Measurements from ENCODE around the gene RSPH1. TPM values are rescaled to one million over a fixed set of nuclear protein-coding genes. Genes with fewer than 3 reads are reported as not detected.

Gene RSPH1
- total RNA-seq, 1 experiment from 2014 or later, result 0.31 TPM

DNA sequence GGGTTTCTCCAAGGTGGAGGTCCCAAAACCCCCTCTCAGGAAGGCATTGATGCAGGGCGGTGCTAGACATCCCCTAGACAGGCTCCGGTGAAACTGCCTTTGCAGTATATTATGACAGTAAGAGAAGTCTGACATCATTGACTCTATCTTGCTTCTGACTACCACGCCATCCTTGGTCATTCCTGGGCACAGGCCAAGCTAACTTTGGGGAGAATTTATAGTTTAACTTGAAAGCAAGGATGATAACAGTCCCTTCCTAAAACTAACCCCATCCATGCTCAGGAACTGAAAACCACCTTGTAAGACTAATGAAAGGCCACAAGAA, 30.3 kb downstream of the RSPH1 start:
- H4K91ac ChIP-seq (ENCODE audit: insufficient read length, low read depth, low read length), result no peak overlapping the region
- no peaks in the 10 kb centered on the region for H3K9me3 ChIP-seq (ENCODE audit: control insufficient read depth, low read depth, low read length)
- H2BK15ac ChIP-seq (ENCODE audit: low read depth, low read length), result no peak overlapping the region
- TF ChIP-seq, protein P1, sequence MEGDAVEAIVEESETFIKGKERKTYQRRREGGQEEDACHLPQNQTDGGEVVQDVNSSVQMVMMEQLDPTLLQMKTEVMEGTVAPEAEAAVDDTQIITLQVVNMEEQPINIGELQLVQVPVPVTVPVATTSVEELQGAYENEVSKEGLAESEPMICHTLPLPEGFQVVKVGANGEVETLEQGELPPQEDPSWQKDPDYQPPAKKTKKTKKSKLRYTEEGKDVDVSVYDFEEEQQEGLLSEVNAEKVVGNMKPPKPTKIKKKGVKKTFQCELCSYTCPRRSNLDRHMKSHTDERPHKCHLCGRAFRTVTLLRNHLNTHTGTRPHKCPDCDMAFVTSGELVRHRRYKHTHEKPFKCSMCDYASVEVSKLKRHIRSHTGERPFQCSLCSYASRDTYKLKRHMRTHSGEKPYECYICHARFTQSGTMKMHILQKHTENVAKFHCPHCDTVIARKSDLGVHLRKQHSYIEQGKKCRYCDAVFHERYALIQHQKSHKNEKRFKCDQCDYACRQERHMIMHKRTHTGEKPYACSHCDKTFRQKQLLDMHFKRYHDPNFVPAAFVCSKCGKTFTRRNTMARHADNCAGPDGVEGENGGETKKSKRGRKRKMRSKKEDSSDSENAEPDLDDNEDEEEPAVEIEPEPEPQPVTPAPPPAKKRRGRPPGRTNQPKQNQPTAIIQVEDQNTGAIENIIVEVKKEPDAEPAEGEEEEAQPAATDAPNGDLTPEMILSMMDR (conservative IDR thresholded peaks at IDR 0.05), result no peak
- no peak overlapping the region for H4K8ac ChIP-seq (replicated peaks; ENCODE audit: insufficient read length, low read depth, low read length)
- no peaks in the 10 kb centered on the region for H3K23me2 ChIP-seq (ENCODE audit: insufficient read length, low read depth, low read length, poor library complexity, severe bottlenecking)
- no peak overlapping the region for H2AFZ ChIP-seq (ENCODE audit: low read length)
- Mint-ChIP-seq H3K4me3 (no peak overlapping the region), H3K4me1 (peaks cover 54 to 59% of the 10 kb centered on the region in 2 experiments), H3K9me3 (no peaks in the 10 kb centered on the region), H3K27ac (peak overlapping the region in 2 of 3 experiments; percentile 8 to 78; a peak in 2 of 7 replicates), H3K27me3 (ENCODE audit: low read depth) (peaks cover 6% of the 10 kb centered on the region; the same call in 1 of the 2 replicates), H3K36me3 (ENCODE audit: insufficient read depth in 1 of 3, low read depth in 3 of 3) (no peaks in the 10 kb centered on the region; a peak in 1 of 7 replicates)
- peaks cover 11% of the 10 kb centered on the region; the same call in 1 of the 2 replicates for H3K4me1 ChIP-seq (ENCODE audit: insufficient read depth, low read length)
- H3K27me3 ChIP-seq (ENCODE audit: insufficient read depth, low read length), result no peaks in the 10 kb centered on the region
- no peaks in the 10 kb centered on the region for H4K20me1 ChIP-seq (ENCODE audit: control insufficient read depth, insufficient read depth, insufficient read length)
- no peak overlapping the region for H3K4ac ChIP-seq (ENCODE audit: low read depth, low read length)
- no peak overlapping the region for H3K23ac ChIP-seq (ENCODE audit: insufficient read length, low read depth, low read length)
- H3K9ac ChIP-seq (ENCODE audit: extremely low read depth, insufficient read length, low read length), result no peak overlapping the region
- H3K79me1 ChIP-seq (ENCODE audit: insufficient read depth, low read depth, low read length, poor library complexity, severe bottlenecking), result no peaks in the 10 kb centered on the region
- no peak overlapping the region for H3K27ac ChIP-seq (ENCODE audit: insufficient read length, low read depth, low read length)
- H3K4me2 ChIP-seq (ENCODE audit: insufficient read depth, insufficient read length, low read length), result no peak overlapping the region
- H3K18ac ChIP-seq (ENCODE audit: insufficient read length, low read depth, low read length), result no peak overlapping the region
- H3K79me2 ChIP-seq (ENCODE audit: insufficient read depth, low read length), result no peaks in the 10 kb centered on the region
- no CpG with 5 or more reads among the region's 3 CpGs for WGBS (ENCODE audit: extremely low coverage, insufficient read length, low lambda C conversion rate)
- no peak overlapping the region for H3K14ac ChIP-seq (ENCODE audit: insufficient read depth, low read length)
- DNase-seq, result no peak
- H3K56ac ChIP-seq (ENCODE audit: insufficient read length, low read depth, low read length), result no peak overlapping the region
- no peak overlapping the region for H2BK20ac ChIP-seq (ENCODE audit: low read depth, low read length, poor library complexity, severe bottlenecking)
- H2BK5ac ChIP-seq (ENCODE audit: insufficient read length, low read length), result no peak overlapping the region
- no peak overlapping the region for H3T11ph ChIP-seq (ENCODE audit: low read length)
- no peak overlapping the region for H4K5ac ChIP-seq (ENCODE audit: insufficient read length, low read depth, low read length)
- H2BK120ac ChIP-seq (ENCODE audit: low read depth, low read length, poor library complexity, severe bottlenecking), result no peak overlapping the region
- H2BK12ac ChIP-seq (ENCODE audit: insufficient read length, low read depth, low read length), result no peak overlapping the region
- no peak overlapping the region for H2AK5ac ChIP-seq (ENCODE audit: insufficient read length, low read length)

Data from H9 (cell line).